ENCODE results near the gene TRIM14. TPM values are rescaled to one million over a fixed set of nuclear protein-coding genes. Genes with fewer than 3 reads are reported as not detected.

TRIM14 gene
- total and polyA plus RNA-seq, 7 experiments from 2014 or later = 54.1 to 114 (median 79.7) TPM

DNA sequence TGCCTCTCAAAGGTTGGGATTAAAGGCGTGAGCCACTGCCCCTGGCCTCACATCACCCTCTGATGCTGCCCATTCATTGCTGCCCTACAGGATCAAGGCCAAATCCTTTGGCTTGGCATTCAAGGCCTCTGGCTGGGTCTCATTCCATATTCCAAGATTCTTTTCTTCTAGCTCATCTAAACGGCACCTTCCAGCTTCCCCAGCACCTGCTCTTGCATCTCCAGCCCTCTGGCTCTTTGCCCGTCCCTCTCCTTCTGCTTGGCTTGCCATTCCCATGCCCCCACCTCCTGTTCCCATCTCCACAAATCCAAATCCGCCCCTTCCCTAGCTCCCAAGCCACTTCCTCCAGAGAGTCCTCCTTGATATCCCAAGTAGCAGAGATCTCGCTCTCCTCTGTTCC lies 40.3 kb upstream of the TRIM14 start:
- H3K4me1 ChIP-seq (ENCODE audit: control insufficient read depth in 2 of 2, insufficient read depth in 2 of 2, low read length in 2 of 2) = peaks cover 0 to 9% of the 10 kb centered on the region in 2 donors
- H3K4me1 Mint-ChIP-seq = peaks cover 4 to 34% (median 26%) of the 10 kb centered on the region in 7 donors
- H3K4me3 Mint-ChIP-seq = no peak overlapping the region
- ChIA-PET CTCF (interaction anchor here (1.3 kb wide), 1 partner anchor 46 kb away, joined by 4 read pairs; no protein-coding TSS in a partner anchor), POLR2A (interaction anchor here (0.6 to 1.5 kb wide), 3 partner anchors 33 to 96 kb away, joined by 3 read pairs; partner anchors contain the start of genes CORO2A and TBC1D2)
- H3K27me3 Mint-ChIP-seq = no peaks in the 10 kb centered on the region
- H3K27ac ChIP-seq (ENCODE audit: low read depth, low read length) = no peak overlapping the region
- DNase-seq = no peak
- H3K9me3 ChIP-seq (ENCODE audit: control insufficient read depth in 2 of 3, low read length in 3 of 3) = no peaks in the 10 kb centered on the region
- intact Hi-C loops (cut with micrococcal nuclease) = no loop called here
- H3K9me3 Mint-ChIP-seq = peaks cover 0 to 2% (median 0%) of the 10 kb centered on the region in 11 donors
- H3K27ac Mint-ChIP-seq = peak overlapping the region in 4 of 9 donors; percentile 4 to 52 (median 29)
- H3K27me3 ChIP-seq (ENCODE audit: control insufficient read depth in 2 of 2, insufficient read depth in 2 of 2, low read length in 2 of 2) = no peaks in the 10 kb centered on the region
- no peak for ATAC-seq
- peaks cover 0 to 19% (median 5%) of the 10 kb centered on the region in 3 experiments for H3K36me3 ChIP-seq (ENCODE audit: control insufficient read depth in 2 of 3, insufficient read depth in 3 of 3, low read length in 3 of 3)
- H3K4me3 ChIP-seq (ENCODE audit: low read length) = no peak overlapping the region
- H3K36me3 Mint-ChIP-seq = peaks cover 0 to 13% (median 8%) of the 10 kb centered on the region in 5 donors

DNA sequence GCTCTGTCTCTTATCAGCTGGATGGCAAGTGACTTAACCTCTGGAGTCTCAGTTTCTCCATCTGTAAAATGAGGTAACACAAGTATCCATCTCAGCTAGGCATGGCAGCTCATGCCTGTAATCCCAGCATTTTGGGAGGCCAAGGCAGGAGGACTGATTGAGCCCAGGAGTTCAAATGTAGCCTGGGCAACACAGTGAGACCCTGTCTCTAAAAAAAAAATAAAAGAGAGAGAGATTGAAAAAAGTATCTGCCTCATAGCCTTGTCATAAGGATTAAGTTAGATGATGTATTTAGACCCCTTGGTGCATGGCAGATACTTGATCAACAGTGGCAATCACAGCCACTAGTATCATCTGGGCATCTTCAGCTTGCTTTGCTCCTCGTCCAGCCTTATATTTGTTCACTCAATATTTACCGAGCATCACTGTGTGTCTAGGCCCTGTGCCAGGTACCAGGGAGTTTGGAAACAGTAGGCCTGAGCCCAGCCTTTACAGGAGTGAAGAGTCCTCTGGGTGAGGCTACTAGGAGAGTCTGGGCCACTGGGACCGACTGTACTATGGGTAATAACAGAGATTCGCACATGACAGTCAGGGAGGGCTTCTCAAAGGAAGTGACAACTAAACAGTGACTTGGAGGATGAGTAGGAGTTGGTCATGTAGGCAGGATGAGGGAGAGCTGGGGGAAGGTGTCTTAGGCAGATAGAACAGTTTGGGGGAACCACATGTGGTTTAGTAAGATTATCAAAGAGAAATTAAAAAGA lies 39.2 kb upstream of the TRIM14 start:
- no peak for DNase-seq
- no peak overlapping the region for H3K4me3 Mint-ChIP-seq

DNA sequence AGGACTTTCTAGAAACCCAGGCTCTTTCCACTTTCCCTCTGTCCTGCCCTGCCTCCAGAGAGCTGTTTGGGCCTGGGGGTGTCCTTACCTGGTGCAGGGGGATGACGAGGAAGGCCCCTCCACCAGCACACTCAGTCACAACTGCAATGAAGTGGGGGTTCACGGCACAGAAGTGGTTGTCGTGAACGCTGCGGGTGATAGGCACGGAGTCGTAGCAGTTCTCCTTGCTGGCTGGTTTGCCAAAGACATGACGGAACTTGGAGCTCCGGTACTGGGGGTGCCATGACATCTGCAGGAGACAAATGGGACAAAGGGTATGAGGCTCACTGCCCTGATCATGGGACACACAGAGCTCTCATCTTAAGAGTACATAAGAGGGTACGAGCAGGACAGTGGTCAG lies 38.4 kb upstream of the TRIM14 start:
- no peak overlapping the region for H3K4me3 Mint-ChIP-seq
- Histone ChIP-seq H3K9me3 (ENCODE audit: control insufficient read depth in 2 of 3, low read length in 3 of 3) (no peaks in the 10 kb centered on the region), H3K36me3 (ENCODE audit: control insufficient read depth in 2 of 3, insufficient read depth in 3 of 3, low read length in 3 of 3) (peaks cover 0 to 19% (median 5%) of the 10 kb centered on the region in 3 experiments), H3K27me3 (ENCODE audit: control insufficient read depth in 2 of 2, insufficient read depth in 2 of 2, low read length in 2 of 2) (no peaks in the 10 kb centered on the region), H3K27ac (ENCODE audit: low read depth, low read length) (no peak overlapping the region), H3K4me3 (ENCODE audit: low read length) (no peak overlapping the region), H3K4me1 (ENCODE audit: control insufficient read depth in 2 of 2, insufficient read depth in 2 of 2, low read length in 2 of 2) (no peaks in the 10 kb centered on the region)
- no peaks in the 10 kb centered on the region for H3K27me3 Mint-ChIP-seq
- ChIA-PET CTCF (no interaction called here), POLR2A (interaction anchor here (1.6 kb wide), 1 partner anchor 98 kb away, joined by 4 read pairs; the partner anchor contains the start of gene TBC1D2)
- DNase-seq = no peak
- H3K36me3 Mint-ChIP-seq = peaks cover 0 to 26% (median 8%) of the 10 kb centered on the region in 5 donors
- no peak overlapping the region for H3K27ac Mint-ChIP-seq
- H3K4me1 Mint-ChIP-seq = peaks cover 4 to 22% (median 18%) of the 10 kb centered on the region in 7 donors
- ATAC-seq = no peak
- intact Hi-C loops (cut with micrococcal nuclease) = no loop called here
- peaks cover 0 to 2% (median 0%) of the 10 kb centered on the region in 11 donors for H3K9me3 Mint-ChIP-seq

More for the DNA sequence above, 39.2 kb upstream of the TRIM14 start:
- Mint-ChIP-seq H3K4me1 (peaks cover 4 to 24% (median 20%) of the 10 kb centered on the region in 7 donors), H3K27me3 (no peaks in the 10 kb centered on the region), H3K9me3 (peaks cover 0 to 2% (median 0%) of the 10 kb centered on the region in 11 donors), H3K27ac (peak overlapping the region in 4 of 9 donors; percentile 19 to 64 (median 25)), H3K36me3 (peaks cover 0 to 21% (median 8%) of the 10 kb centered on the region in 5 donors)
- ATAC-seq = no peak
- H3K27ac ChIP-seq (ENCODE audit: low read depth, low read length) = no peak overlapping the region
- ChIA-PET CTCF (interaction anchor here (0.7 kb wide), 1 partner anchor 37 kb away, joined by 3 read pairs; no protein-coding TSS in a partner anchor), POLR2A (interaction anchor here (0.6 to 1.6 kb wide), 2 partner anchors 98 to 99 kb away, joined by 4 read pairs; partner anchors contain the start of gene TBC1D2)
- H3K4me1 ChIP-seq (ENCODE audit: control insufficient read depth in 2 of 2, insufficient read depth in 2 of 2, low read length in 2 of 2) = no peaks in the 10 kb centered on the region
- peaks cover 0 to 19% (median 5%) of the 10 kb centered on the region in 3 experiments for H3K36me3 ChIP-seq (ENCODE audit: control insufficient read depth in 2 of 3, insufficient read depth in 3 of 3, low read length in 3 of 3)
- intact Hi-C loops (cut with micrococcal nuclease) = no loop called here
- H3K9me3 ChIP-seq (ENCODE audit: control insufficient read depth in 2 of 3, low read length in 3 of 3) = no peaks in the 10 kb centered on the region
- no peak overlapping the region for H3K4me3 ChIP-seq (ENCODE audit: low read length)
- H3K27me3 ChIP-seq (ENCODE audit: control insufficient read depth in 2 of 2, insufficient read depth in 2 of 2, low read length in 2 of 2) = no peaks in the 10 kb centered on the region

DNA sequence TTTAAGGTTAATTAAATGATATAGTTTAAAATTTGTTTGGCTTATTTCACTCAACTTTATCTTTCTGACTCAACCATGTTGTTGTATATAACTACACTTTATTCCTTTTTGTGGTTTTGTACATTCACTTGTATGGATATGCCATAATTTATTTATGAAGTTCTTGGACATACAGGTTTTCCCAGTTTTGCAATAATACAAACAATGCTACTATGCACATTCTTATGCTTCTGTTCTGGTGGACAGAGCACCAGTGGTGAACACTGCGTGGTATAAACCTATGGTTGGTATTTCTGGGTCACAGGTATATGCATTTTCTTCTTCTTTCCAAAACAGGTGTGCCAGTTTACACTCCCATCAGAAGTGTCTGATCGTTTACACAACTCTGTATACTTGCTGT lies 35.7 kb upstream of the TRIM14 start:
- intact Hi-C loops (cut with micrococcal nuclease) = no loop called here
- H3K27ac Mint-ChIP-seq = no peak overlapping the region
- POLR2A ChIA-PET = no interaction called here

DNA sequence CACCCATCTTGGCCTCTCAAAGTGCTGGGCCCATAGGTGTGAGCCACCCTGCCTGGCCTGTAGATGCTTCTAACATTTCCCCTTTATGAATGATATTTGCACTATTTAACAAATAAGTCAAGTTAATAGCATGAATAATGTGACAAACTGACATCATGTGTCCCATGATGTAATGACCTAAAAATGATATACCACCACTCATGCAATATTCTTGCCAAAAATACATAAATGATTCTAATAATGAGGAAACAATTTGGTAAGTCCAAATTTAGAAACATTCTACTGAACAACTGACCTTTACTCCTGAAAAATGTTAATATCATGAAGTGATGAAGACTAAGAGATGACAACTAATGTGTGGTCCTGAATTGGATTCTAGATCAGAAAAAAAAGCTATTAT lies 33.5 kb upstream of the TRIM14 start:
- H3K27ac Mint-ChIP-seq = peak overlapping the region in 1 of 9 donors; percentile 31
- Histone ChIP-seq H3K9me3 (ENCODE audit: control insufficient read depth in 2 of 3, low read length in 3 of 3) (no peaks in the 10 kb centered on the region), H3K27ac (ENCODE audit: low read depth, low read length) (no peak overlapping the region), H3K27me3 (ENCODE audit: control insufficient read depth in 2 of 2, insufficient read depth in 2 of 2, low read length in 2 of 2) (no peaks in the 10 kb centered on the region), H3K4me3 (ENCODE audit: low read length) (no peak overlapping the region), H3K36me3 (ENCODE audit: control insufficient read depth in 2 of 3, insufficient read depth in 3 of 3, low read length in 3 of 3) (peaks cover 0 to 21% (median 5%) of the 10 kb centered on the region in 3 experiments), H3K4me1 (ENCODE audit: control insufficient read depth in 2 of 2, insufficient read depth in 2 of 2, low read length in 2 of 2) (no peaks in the 10 kb centered on the region)
- ChIA-PET CTCF (no interaction called here), POLR2A (no interaction called here)
- H3K4me3 Mint-ChIP-seq = no peak overlapping the region
- peaks cover 0 to 41% (median 8%) of the 10 kb centered on the region in 5 donors for H3K36me3 Mint-ChIP-seq
- no peaks in the 10 kb centered on the region for H3K27me3 Mint-ChIP-seq
- DNase-seq (no peak), ATAC-seq (no peak)
- H3K4me1 Mint-ChIP-seq = peaks cover 0 to 9% (median 3%) of the 10 kb centered on the region in 7 donors
- intact Hi-C loops (cut with micrococcal nuclease) = no loop called here
- H3K9me3 Mint-ChIP-seq = no peaks in the 10 kb centered on the region

More for the DNA sequence above, 35.7 kb upstream of the TRIM14 start:
- H3K36me3 Mint-ChIP-seq = peaks cover 0 to 35% (median 8%) of the 10 kb centered on the region in 5 donors
- H3K4me3 Mint-ChIP-seq = no peak overlapping the region
- DNase-seq (no peak), ATAC-seq (no peak)
- H3K4me1 Mint-ChIP-seq = peaks cover 11 to 18% (median 14%) of the 10 kb centered on the region in 7 donors
- peaks cover 0 to 19% (median 5%) of the 10 kb centered on the region in 3 experiments for H3K36me3 ChIP-seq (ENCODE audit: control insufficient read depth in 2 of 3, insufficient read depth in 3 of 3, low read length in 3 of 3)
- no peaks in the 10 kb centered on the region for H3K9me3 ChIP-seq (ENCODE audit: control insufficient read depth in 2 of 3, low read length in 3 of 3)
- H3K4me3 ChIP-seq (ENCODE audit: low read length) = no peak overlapping the region
- H3K27me3 Mint-ChIP-seq = no peaks in the 10 kb centered on the region
- H3K4me1 ChIP-seq (ENCODE audit: control insufficient read depth in 2 of 2, insufficient read depth in 2 of 2, low read length in 2 of 2) = no peaks in the 10 kb centered on the region
- H3K27me3 ChIP-seq (ENCODE audit: control insufficient read depth in 2 of 2, insufficient read depth in 2 of 2, low read length in 2 of 2) = no peaks in the 10 kb centered on the region
- no peak overlapping the region for H3K27ac ChIP-seq (ENCODE audit: low read depth, low read length)
- H3K9me3 Mint-ChIP-seq = peaks cover 0 to 2% (median 0%) of the 10 kb centered on the region in 11 donors
- CTCF ChIA-PET = interaction anchor here (0.6 kb wide), 1 partner anchor 13 kb away, joined by 3 read pairs; no protein-coding TSS in a partner anchor

DNA sequence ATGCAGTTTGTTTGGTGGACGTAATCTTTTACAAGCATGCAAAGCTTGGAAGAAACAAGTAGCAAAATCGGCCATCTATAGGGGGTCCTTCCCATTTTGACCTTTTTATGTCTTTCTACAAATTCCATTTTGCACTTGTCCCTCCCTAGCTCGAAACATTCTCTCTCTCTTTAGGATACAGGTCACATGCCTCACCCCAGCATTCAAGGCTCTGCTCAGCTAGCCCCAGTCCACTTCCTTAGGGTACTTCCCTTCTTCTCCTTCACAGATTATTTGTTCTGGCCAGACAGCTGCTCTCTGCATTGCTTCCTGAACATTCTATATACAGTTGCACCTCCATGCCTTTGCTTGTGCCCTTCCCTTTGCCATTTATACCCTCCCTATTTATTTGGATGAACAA lies 31.7 kb upstream of the TRIM14 start:
- Histone ChIP-seq H3K27me3 (ENCODE audit: control insufficient read depth in 2 of 2, insufficient read depth in 2 of 2, low read length in 2 of 2) (no peaks in the 10 kb centered on the region), H3K27ac (ENCODE audit: low read depth, low read length) (no peak overlapping the region), H3K36me3 (ENCODE audit: control insufficient read depth in 2 of 3, insufficient read depth in 3 of 3, low read length in 3 of 3) (peaks cover 0 to 9% (median 0%) of the 10 kb centered on the region in 3 experiments), H3K9me3 (ENCODE audit: control insufficient read depth in 2 of 3, low read length in 3 of 3) (no peaks in the 10 kb centered on the region), H3K4me3 (ENCODE audit: low read length) (no peak overlapping the region), H3K4me1 (ENCODE audit: control insufficient read depth in 2 of 2, insufficient read depth in 2 of 2, low read length in 2 of 2) (no peaks in the 10 kb centered on the region)
- CTCF ChIA-PET = no interaction called here
- ATAC-seq (no peak), DNase-seq (no peak)
- Mint-ChIP-seq H3K27me3 (no peaks in the 10 kb centered on the region), H3K27ac (peak overlapping the region in 3 of 9 donors; percentile 1 to 18 (median 9)), H3K4me1 (peaks cover 0 to 13% (median 4%) of the 10 kb centered on the region in 7 donors), H3K9me3 (no peaks in the 10 kb centered on the region), H3K36me3 (peaks cover 0 to 30% (median 3%) of the 10 kb centered on the region in 5 donors), H3K4me3 (no peak overlapping the region)
- intact Hi-C loops (cut with micrococcal nuclease) = no loop called here
- POLR2A ChIA-PET = no interaction called here
